ENCODE measurements around the gene ARHGEF26. TPM values are rescaled to one million over a fixed set of nuclear protein-coding genes. Genes with fewer than 3 reads are reported as not detected.

ARHGEF26 gene
- total RNA-seq, 4 donors from 2014 or later: 6.8 to 21.9 (median 10.3) TPM

DNA sequence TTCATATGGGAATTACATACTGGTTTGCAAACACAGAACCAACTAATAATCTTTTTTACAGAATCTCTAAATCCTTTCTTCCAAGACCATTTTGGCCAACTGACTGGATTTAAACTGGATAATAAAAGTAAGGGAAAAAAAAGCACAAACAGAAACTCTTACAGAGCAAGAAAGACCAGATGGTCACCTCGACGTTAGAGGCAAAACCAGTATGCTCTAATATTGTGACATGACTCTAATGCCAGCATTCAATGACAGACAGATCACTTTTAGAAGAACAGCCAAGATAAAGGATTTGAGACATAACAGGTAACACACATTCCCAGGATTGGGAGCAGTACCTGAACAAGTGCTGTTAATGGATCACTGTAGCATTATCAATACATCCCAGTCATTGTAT, 152.2 kb downstream of the ARHGEF26 start:
- TF ChIP-seq, protein P1, sequence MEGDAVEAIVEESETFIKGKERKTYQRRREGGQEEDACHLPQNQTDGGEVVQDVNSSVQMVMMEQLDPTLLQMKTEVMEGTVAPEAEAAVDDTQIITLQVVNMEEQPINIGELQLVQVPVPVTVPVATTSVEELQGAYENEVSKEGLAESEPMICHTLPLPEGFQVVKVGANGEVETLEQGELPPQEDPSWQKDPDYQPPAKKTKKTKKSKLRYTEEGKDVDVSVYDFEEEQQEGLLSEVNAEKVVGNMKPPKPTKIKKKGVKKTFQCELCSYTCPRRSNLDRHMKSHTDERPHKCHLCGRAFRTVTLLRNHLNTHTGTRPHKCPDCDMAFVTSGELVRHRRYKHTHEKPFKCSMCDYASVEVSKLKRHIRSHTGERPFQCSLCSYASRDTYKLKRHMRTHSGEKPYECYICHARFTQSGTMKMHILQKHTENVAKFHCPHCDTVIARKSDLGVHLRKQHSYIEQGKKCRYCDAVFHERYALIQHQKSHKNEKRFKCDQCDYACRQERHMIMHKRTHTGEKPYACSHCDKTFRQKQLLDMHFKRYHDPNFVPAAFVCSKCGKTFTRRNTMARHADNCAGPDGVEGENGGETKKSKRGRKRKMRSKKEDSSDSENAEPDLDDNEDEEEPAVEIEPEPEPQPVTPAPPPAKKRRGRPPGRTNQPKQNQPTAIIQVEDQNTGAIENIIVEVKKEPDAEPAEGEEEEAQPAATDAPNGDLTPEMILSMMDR (IDR thresholded peaks at IDR 0.05): no peak
- TF ChIP-seq POLR2A (IDR thresholded peaks at IDR 0.05): no peak
- Histone ChIP-seq H3K4me3 (no peak overlapping the region), H3K27me3 (no peaks in the 10 kb centered on the region), H3K4me1 (no peaks in the 10 kb centered on the region), H3K36me3 (peaks cover 0 to 95% (median 5%) of the 10 kb centered on the region in 3 donors), H3K27ac (no peak overlapping the region), H3K9me3 (no peaks in the 10 kb centered on the region)
- DNase-seq: no peak
- 53 to 73% methylated on average over 2 of the region's 2 CpGs for WGBS, 2 donors
- intact Hi-C loops (cut with DNase I): no loop called here

DNA sequence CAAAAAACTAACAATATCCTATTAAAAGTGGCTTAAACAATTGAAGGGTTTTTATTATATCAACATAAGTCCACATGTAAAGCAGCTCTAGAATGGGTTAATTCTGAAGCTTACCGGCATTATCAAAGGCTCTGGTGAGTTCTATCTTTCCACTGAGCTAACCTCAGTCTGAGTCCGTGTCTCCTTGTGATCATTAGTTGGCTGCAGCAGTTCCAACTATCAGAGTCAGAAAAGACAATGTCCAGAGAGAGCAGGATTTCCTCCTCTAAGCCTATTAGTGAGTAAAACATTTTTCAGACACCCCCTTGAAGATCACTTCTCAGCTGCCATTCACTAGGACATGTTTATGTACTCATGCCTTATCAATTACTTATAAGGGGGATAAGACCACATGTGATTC, 153.2 kb downstream of the ARHGEF26 start:
- intact Hi-C loops (cut with DNase I): no loop called here
- no peak for DNase-seq
- H3K27me3 ChIP-seq: no peaks in the 10 kb centered on the region
- H3K27ac ChIP-seq: no peak overlapping the region
- WGBS, 2 donors: 61 to 73% methylated on average over 2 of the region's 2 CpGs
- no peak overlapping the region for H3K4me3 ChIP-seq
- no peak for TF ChIP-seq POLR2A (IDR thresholded peaks at IDR 0.05)
- TF ChIP-seq, protein P1 (IDR thresholded peaks at IDR 0.05): no peak
- H3K9me3 ChIP-seq: no peaks in the 10 kb centered on the region
- no peaks in the 10 kb centered on the region for H3K4me1 ChIP-seq
- H3K36me3 ChIP-seq: peaks cover 0 to 97% (median 9%) of the 10 kb centered on the region in 3 donors

DNA sequence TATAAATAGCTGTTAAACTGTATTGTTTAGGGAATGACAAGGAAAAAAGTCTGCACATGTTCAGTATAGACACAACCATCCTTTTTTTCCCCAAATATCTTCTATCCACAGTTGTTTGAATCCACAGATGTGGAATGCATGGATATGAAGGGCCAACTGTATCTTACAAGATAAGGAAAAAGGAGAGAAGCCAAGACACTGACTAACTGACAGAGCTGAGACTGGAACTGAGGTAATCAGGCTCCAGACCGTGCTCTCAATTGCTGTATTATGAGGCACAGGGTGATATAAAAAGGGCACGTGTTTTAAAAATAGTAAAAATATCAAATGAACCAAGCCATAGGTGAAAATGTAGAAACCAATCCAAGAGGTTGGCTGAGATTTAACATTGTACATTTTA, 154.1 kb downstream of the ARHGEF26 start:
- Histone ChIP-seq H3K9me3 (no peaks in the 10 kb centered on the region), H3K36me3 (peaks cover 0 to 98% (median 9%) of the 10 kb centered on the region in 3 donors), H3K27me3 (no peaks in the 10 kb centered on the region), H3K4me1 (no peaks in the 10 kb centered on the region), H3K27ac (no peak overlapping the region), H3K4me3 (no peak overlapping the region)
- no peak for TF ChIP-seq POLR2A (IDR thresholded peaks at IDR 0.05)
- TF ChIP-seq, protein P1 (IDR thresholded peaks at IDR 0.05): no peak
- 88 to 98% methylated on average over 2 of the region's 2 CpGs for WGBS, 2 donors
- DNase-seq: no peak
- intact Hi-C loops (cut with DNase I): no loop called here

DNA sequence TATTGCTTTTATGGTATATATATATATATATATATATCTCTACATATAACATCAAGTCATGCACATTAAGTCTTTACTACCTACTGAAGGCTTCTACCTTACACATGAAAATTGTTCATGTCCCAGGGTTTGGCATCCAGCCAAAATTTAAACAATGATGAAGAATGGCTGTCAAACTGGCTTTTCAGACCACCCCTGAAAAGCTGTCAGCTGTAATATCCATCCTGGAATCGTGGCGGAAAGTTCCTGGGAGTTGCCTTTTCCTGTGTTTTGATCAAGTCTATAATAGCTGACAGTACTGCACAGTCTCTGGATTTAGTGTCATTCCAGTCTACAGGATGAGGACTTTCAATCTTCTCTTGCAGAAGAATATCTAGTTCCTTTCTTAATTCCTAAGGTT, 154.8 kb downstream of the ARHGEF26 start:
- H3K36me3 ChIP-seq: peaks cover 0 to 100% (median 9%) of the 10 kb centered on the region in 3 donors
- no peak overlapping the region for H3K4me3 ChIP-seq
- no peaks in the 10 kb centered on the region for H3K27me3 ChIP-seq
- H3K9me3 ChIP-seq: no peaks in the 10 kb centered on the region
- WGBS, 2 donors: 55 to 76% methylated on average over 2 of the region's 2 CpGs
- intact Hi-C loops (cut with DNase I): no loop called here
- H3K27ac ChIP-seq: no peak overlapping the region
- H3K4me1 ChIP-seq: no peaks in the 10 kb centered on the region
- DNase-seq: no peak
- TF ChIP-seq POLR2A (IDR thresholded peaks at IDR 0.05): no peak
- TF ChIP-seq, protein P1 (IDR thresholded peaks at IDR 0.05): no peak

DNA sequence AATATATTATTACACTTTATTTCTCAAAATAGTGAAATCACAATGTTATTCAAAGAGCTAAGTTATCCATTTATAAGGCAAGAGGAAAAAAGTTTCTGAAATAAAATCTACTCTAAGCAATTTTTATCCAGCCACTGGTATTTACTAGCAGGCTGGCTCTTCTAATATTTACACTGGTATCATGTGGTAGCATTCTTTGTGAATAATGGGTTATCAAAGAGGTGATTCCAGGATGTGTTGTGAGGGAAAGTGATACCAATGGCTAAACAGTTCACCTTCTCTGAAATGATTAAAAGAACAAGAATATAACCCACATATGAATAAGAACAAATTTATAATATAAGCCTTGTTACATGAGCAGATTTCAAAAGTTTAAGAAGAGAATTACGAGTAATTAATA, 159.0 kb downstream of the ARHGEF26 start:
- Histone ChIP-seq H3K4me3 (no peak overlapping the region), H3K27ac (no peak overlapping the region), H3K27me3 (no peaks in the 10 kb centered on the region), H3K4me1 (no peaks in the 10 kb centered on the region), H3K36me3 (peaks cover 0 to 100% (median 6%) of the 10 kb centered on the region in 3 donors), H3K9me3 (no peaks in the 10 kb centered on the region)
- TF ChIP-seq POLR2A (IDR thresholded peaks at IDR 0.05): no peak
- TF ChIP-seq, protein P1 (IDR thresholded peaks at IDR 0.05): no peak
- DNase-seq: no peak
- intact Hi-C loops (cut with DNase I): no loop called here
- 91 to 100% methylated on average over 1 of the region's 1 CpG for WGBS, 2 donors
